ENCODE data around the gene ZNF565. TPM values are rescaled to one million over a fixed set of nuclear protein-coding genes. Genes with fewer than 3 reads are reported as not detected.
"Not testable (repeated sequence)": the region's sequence is repeated elsewhere in the genome, so short reads cannot be mapped to it uniquely, and the experiment has no call there.

Gene ZNF565
- total RNA-seq, 1 donor from 2014 or later = 8.5 TPM

DNA sequence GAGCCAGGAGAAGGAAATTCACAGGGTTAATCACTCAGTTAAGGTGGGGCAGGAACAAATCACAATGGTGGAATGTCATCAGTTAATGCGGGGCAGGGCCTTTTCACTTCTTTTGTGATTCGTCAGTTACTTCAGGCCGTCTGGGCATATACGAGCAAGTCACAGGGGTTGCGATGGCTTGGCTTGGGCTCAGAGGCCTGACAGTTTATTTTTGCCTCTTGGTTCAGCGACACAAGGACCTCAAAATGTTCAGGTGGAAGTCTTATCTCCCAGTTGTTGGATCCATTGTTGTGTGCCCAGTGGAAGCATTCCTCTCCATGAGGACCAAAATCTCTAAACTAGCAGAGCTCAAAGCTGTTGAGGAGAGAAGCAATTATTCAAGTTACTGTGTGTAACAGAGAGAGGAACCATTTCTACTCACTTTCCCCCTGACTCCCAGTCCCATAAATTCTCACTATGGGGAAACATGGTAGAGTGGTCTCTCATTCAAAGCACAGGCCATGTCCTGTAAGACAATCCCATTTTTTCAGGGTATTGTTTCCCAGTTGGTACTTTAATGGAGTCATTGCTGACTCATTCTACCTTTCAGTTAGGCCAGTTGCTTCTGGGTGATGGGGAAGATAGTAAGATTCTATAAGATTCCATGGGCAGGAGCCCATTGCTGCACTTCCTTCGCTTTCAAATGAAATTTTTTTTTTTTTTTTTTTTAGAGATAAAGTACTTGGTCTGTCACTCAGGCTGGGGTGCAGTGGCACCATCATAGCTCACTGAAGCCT is 53.5 kb downstream of the ZNF565 start:
- intact Hi-C loops (cut with DNase I) = loop anchor here (10.0 kb wide), 1 partner anchor 106 kb away; the partner anchor contains the start of genes THAP8 and WDR62
- ATAC-seq (no peak), DNase-seq (ENCODE audit: low spot score) (peak; percentile 23)

DNA sequence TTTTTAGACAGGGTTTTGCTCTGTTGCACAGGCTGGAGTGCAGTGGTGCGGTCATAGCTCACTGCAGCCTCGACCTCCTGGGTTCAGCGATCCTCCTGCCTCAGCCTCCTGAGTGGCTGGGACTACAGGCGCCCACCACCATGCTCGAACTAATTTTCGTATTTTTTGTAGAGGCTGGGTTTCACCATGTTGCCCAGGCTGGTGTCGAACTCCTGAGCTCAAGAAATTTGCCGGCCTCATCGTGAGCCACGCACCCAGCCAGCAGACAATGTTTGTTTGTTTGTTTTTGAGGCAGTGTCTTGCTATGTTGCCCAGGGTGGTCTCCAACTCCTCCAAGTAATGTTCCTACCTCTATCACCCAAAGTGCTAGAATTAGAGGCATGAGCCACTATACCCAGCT is 61.3 kb downstream of the ZNF565 start:
- intact Hi-C loops (cut with DNase I) = no loop called here
- ATAC-seq (no peak), DNase-seq (ENCODE audit: low spot score) (no peak)

DNA sequence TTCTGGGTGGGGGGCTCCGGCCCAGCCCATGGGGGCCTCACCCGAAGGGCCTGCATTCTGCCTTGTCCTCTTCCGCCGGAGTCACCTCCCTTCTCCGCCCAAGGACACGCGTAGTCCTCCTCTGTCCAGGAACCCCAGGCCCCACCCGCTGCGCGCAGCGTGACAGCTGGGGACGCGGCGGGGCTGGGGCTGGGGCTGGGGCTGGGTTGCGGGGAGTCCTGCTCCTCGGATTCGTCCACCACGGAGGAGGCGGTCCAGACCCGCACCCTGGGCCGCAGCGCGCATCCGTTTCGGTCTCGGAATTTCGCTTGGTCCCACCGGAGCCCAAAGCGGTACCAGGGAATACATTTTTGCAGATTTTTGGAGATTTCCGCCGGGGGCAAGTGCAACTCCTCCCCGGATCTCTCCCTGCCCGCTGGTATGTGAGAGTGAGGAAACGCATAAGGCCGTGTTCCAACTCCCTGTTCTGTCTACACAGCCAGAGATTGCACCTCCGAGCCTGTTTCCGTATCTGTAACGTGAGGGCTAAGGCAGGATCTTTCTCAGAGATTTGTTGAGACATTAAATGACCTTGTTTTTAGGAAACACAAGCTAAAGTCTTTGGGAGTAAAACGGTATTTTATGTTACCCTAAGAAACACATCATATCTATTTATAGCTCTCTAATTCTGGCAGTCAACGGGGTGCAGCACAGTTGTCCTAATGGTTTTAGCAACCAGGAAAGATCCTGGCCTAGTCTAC is 61.9 kb downstream of the ZNF565 start, which contains the start of gene COX7A1:
Gene COX7A1, minus strand, starts transcription at position 96 of the 740 bp plus-strand sequence. Its CDS starts 40 bp downstream, at position 56.
- DNase-seq (ENCODE audit: low spot score) = peak; percentile 80
- ATAC-seq = peak; percentile 92
- intact Hi-C loops (cut with DNase I) = no loop called here

DNA sequence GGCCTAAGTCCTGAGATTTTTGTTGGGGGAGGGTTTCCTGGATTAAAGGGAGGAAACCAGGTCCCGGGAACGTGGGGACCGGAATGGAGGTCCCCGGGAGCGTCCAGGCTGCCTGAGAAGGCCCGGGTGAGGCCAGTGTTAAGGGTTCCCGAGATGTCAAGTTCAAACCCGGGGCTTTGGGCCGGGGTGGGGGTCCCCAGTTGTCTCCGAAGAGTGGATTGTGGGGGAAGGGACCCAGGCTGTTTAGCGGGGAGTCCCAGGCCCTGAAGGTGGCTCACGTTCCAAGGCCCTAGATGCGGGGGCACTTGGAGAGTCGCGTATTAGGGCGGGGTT is 62.5 kb downstream of the ZNF565 start:
- intact Hi-C loops (cut with DNase I) = no loop called here
- DNase-seq (ENCODE audit: low spot score) (no peak), ATAC-seq (peak; percentile 16)

DNA sequence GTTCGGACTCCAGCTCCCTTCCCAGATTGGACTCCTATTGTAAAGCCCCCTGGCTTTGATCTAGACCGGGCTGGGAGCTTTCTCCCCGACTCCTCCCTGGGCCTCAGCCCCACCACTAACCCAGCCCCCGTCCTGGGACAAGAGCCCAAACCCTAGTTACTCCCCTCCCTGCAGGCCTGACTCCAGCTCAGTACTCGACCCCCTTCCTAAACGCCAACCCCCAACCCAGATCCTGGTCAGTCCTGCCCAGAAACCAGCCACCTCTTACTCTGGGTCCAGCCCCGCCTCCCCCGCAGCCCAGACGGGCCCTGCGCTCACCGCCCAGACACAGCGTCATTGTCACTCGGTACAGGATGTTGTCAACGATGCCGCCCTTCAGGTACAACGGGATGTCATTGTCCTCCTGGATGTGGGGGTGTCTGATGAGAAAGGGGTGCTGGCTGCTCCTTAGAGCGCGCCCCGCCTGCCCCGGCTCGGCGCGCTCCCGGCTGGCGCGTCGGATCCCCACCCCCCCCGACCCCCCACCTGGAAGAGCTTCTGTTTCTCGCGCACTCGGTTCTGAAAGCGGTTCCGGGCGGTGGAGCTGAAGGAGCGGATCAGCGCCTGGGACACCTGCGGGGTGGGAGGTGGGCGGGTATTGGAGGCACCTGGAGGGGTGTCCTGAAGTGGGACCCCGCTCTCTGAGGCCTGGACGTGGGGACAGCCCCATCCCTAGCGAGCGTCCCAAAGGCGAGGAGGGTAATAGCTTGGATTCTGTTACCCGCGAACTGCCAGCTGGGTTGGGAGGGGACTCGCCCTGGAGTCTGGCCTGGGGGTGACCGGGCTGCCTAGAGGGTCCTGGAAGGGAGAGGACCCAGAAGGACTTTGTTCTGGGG is 63.1 kb downstream of the ZNF565 start:
- intact Hi-C loops (cut with DNase I) = no loop called here
- DNase-seq (ENCODE audit: low spot score) (peak; percentile 79), ATAC-seq (peak; percentile 79)

DNA sequence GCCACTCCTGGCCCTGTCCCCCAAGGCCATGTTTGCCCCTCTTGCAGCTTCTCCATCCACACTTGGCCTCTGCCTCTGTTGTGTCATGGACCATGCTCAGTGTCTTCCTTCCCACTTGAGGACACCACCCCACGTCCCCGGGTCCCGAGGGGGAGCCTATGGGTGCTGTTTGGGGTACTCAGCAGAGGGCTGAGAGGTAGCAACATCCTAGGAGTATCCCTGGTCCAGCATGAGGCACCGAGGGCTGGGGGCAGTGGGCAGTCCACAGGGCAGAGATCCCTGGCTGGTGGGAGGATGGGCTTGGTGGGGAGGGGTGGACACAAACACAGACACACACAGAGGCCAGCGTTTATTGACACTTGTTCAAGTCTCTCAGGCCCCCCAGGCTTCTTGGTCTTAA is 63.9 kb downstream of the ZNF565 start:
- ATAC-seq = peak; percentile 1
- DNase-seq (ENCODE audit: low spot score) = no peak
- intact Hi-C loops (cut with DNase I) = no loop called here

DNA sequence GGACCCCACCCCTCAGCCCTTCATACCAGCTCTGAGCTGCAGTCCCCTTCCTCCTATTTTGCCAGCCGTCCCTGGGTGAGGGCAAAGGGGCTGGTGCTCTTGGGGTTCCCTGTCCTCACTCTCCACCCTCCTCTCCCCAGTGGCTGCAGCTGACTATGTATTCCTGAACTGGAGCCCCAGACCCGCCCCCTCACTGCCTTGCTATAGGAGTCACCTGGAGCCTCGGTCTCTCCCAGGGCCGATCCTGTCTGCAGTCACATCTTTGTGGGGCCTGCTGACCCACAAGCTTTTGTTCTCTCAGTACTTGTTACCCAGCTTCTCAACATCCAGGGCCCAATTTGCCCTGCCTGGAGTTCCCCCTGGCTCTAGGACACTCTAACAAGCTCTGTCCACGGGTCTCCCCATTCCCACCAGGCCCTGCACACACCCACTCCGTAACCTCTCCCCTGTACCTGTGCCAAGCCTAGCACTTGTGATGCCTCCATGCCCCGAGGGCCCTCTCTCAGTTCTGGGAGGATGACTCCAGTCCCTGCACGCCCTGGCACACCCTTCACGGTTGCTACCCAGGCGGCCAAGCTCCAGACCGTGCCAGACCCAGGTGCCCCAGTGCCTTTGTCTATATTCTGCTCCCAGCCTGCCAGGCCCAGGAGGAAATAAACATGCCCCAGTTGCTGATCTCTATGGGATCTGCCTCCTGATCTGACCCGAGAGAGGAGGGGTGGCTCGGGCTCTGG is 64.6 kb downstream of the ZNF565 start:
- DNase-seq (ENCODE audit: low spot score) (no peak), ATAC-seq (no peak)
- intact Hi-C loops (cut with DNase I) = no loop called here

DNA sequence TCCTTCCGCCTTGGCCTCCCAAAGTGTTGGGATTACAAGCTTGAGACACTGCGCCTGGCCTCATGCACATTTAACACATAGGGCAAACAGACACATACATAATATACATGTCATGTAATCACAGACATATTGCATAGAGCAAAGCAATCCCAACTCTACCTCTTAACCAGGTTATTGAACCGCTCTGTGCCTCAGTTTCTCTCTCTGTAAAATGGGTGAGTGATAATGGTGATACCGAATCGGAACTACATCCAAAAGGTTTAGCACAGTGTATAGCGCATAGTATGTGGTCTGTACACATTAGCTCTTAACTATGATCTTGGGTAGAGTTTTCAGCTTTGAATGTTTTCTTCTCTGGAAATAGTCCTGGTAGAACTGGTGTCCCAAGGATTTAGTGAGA is 69.8 kb downstream of the ZNF565 start:
- ATAC-seq (no peak), DNase-seq (ENCODE audit: low spot score) (no peak)
- intact Hi-C loops (cut with DNase I) = no loop called here

DNA sequence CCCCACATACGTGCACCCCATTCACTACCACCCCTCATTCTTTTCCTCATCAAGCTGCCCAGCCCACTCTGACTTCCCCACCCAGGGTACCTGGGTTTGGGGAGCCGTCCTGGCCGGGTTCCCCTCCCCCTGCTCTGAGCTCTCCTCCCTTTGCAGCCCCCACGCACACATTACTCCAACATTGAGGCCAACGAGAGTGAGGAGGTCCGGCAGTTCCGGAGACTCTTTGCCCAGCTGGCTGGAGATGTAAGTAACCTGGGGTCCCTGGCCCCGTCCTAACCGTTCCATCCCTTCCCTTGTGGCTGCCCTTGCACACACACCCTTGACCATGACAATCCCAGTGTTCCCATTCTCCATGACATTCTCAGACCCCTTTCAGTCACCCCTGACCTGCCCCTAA is 72.0 kb downstream of the ZNF565 start:
- ATAC-seq (no peak), DNase-seq (ENCODE audit: low spot score) (no peak)
- intact Hi-C loops (cut with DNase I) = no loop called here

DNA sequence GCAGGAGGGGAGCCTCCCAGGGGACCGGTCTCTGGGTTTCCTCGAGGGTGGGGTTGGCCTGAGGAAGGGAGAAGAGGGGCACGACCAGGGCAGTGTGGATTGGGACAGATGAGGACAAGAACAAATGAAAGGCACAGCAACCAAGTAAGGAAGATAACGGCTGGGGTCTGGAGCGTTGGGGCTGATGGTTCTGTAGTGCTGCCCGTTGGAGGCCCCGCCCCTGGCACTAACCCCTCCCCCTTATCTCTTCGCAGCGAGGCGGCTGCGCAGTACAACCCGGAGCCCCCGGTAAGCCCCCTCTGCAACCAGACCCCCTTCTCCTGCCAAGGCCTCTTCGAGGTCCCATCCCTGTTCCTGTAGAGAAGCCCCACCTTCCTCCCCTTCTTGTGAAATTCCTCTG is 72.4 kb downstream of the ZNF565 start:
- intact Hi-C loops (cut with DNase I) = no loop called here
- DNase-seq (ENCODE audit: low spot score) (no peak), ATAC-seq (no peak)

DNA sequence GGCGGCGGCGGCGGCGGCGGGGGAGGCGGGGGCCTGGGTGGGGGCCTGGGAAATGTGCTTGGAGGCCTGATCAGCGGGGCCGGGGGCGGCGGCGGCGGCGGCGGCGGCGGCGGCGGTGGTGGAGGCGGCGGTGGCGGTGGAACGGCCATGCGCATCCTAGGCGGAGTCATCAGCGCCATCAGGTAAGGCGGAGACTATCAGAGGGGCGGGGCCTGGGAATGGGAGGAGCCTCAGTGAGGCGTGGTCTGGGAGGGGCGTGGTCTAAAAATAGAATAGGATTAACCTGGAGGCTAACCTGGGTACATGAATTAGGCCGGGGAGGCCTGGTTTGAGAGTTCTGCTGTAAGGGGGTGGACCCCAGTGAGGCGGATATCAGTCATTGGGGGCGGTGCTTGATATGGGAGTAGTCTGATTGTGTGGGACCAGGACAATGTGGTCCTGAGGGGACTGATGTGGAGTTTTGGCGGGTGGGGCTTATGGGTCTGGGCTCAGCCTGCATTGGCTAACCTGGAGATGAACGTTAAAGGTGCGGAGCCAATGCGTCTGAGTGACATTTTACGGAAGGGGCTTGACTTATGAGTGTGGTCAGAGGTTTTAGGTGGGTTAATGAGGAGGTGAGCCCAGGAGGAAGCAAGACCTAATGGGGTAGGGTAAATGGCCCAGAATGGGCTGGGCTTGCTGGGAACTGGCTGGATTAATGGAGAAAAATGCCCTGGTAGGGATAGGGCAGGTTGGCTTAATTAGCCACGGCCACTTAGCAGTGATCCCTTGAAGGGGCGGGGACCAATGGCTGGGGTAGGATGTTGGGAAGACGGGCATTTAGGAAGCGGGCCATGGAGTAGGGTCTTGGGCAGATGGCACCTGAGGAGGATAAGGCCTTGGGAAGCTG is 73.2 kb downstream of the ZNF565 start:
- DNase-seq (ENCODE audit: low spot score) (peak; percentile 93), ATAC-seq (peak; percentile 68)
- intact Hi-C loops (cut with DNase I) = no loop called here

DNA sequence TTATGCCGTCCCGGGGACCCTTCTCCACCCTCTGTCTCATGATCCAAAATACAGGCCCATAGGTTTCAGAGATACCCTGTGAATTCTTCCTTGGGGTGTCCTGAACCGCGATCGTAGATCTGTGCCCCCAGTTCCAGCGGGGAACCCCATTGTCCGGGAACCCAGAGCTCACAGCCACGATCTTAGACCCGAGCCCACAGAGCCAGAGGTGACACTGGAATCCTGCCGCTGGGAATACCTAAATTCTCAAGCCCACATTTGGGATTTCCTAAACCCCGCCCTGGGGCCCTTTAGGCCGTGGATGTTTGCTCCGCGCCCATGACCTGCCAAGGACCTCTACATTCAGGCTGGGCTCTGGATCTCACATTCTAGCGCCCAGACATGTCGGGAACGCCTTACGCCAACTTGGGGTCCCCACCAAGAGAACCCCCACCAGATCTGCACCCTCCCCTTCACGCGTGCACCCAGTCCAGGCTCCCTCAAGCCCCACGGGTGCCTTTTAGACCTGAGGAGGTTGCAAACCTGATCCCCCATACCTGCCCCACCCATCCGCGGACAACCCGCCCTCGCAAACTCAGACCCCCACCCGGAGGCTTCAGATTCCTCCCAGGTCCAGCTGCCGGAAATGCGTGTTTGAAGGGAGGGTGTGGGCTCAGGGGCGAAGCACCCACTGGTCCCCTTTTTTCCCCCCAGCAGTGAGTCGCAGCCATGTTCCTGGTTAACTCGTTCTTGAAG is 74.0 kb downstream of the ZNF565 start:
- ATAC-seq = peak; percentile 5

DNA sequence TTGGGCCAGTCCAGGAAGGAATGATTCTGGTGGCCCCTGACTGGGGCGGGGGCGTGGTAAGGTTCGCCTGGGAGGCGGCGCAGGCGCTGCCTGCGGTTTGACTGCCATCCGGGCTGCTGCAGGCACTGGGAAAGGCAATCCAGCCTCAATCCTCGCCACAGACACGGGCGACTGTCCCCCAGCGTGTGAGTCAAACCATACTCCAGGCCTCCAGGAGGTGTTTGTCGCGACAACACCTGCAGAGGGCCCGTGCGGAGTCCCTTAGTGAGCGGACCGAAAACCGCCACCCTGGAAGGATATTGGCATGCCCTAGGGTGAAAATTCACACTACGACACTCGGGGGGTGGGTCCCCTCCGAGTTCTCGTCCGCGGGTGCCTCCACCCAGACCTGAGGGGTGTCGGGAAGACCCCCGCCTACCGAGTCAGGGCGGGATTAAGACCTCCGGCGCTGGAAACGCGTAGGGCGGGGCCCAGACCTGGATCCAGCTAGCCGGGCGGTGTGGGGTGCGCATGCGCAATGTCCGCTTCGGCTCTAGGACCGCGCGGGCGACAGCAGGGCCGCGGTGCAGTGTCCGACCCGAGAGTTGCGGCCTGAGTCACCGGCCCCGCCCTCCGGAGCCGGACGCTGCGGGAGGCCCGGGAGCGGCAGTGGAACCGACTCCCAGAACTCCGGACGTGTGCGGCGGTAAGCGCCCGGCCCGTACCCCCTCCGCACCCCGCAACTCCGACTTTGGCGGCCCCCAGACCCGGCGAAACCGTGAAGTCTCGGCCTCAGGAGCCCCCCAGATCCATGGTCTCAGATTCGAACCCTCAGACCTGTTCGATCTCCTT is 74.8 kb downstream of the ZNF565 start, which contains the start of gene CAPNS1:
Gene CAPNS1, plus strand, starts transcription at position 594 of the 831 bp plus-strand sequence. CDS start 946 bp downstream, outside the sequence.
- peak; percentile 97 for ATAC-seq
- peak; percentile 98 for DNase-seq (ENCODE audit: low spot score)
- intact Hi-C loops (cut with DNase I) = no loop called here

More for the DNA sequence above, 74.0 kb downstream of the ZNF565 start:
- DNase-seq (ENCODE audit: low spot score) = peak; percentile 73
- intact Hi-C loops (cut with DNase I) = no loop called here

DNA sequence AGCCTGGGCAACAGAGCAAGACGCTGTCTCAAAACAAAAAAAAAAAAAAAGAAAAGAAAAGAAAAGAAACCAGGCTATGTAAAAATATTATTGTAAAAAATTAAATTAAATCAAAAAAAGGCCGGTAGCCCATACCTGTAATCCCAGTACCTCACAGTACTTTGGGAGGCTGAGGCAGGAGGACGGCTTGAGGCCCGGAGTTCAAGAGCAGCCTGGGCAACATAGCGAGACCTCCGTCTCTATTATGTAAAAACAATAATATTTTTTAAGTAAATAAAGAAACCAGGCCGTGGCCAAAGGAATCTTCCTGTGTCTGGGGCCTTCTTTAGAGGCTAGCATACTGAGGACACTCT is 75.4 kb downstream of the ZNF565 start:
- intact Hi-C loops (cut with DNase I) = no loop called here
- DNase-seq (ENCODE audit: low spot score) (no peak), ATAC-seq (no peak)

DNA sequence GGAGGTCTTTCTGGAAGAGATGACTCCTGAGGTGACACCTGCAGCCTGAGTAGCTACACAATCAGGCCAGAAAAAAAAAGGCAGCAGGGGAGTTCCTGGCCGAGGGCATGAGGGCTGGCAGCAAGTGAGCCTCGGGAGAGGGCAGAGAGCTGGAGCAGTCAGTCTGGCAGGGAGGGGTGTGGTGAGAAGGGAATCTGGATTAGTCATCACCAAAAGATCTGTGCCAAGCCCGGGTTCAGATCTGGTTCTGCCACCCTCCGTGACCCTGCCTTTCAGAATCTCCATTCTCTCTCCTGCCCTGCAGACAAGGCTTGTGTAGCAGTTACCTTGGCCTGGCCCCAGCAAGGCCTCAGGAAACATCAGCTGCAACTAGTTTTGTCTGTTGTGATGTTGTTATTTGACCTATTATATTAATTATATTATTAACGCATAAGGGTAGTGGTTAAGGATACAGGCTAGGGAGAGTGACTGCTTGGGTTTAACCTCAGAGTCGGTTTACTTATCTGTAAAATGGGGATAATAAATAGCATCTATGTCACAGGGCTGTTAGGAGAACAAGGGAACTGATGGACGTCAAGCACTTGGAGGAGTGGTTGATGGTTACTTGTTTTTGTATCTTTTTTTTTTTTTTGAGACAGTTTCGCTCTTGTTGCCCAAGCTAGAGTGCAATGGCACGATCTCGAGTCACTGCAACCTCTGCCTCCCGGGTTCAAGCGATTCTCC is 77.3 kb downstream of the ZNF565 start:
- intact Hi-C loops (cut with DNase I) = no loop called here
- DNase-seq (ENCODE audit: low spot score) = peak; percentile 66

DNA sequence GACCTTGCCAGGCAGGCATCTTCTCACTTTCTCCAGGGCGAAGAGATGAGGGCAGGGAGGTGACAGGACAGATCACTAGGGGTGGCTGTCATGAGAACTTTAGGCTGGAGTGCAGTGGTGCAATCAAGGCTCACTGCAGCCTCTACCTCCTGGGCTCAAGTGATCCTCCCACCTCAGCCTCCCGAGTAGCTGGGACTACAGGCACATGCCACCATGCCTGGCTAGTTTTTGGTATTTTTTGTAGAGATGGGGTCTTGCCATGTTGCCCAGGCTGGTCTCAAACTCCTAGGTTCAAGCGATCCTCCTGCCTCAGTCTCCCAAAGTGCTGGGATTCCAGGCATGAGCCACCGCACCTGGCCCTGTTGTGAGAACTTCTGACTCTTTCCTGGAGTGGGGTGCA is 79.6 kb downstream of the ZNF565 start:
- DNase-seq (ENCODE audit: low spot score); intact Hi-C loops (cut with DNase I); ATAC-seq: not testable (repeated sequence)

More for the DNA sequence above, 77.3 kb downstream of the ZNF565 start:
- no peak for ATAC-seq
